ENCODE measurements around the gene ECM2. TPM values are rescaled to one million over a fixed set of nuclear protein-coding genes. Genes with fewer than 3 reads are reported as not detected.
A peak's percentile ranks its signal among the peaks of the same experiment; 100 is the strongest.
"Not testable (repeated sequence)": the region's sequence is repeated elsewhere in the genome, so short reads cannot be mapped to it uniquely, and the experiment has no call there.

ECM2 gene
- total RNA-seq (2021; fragmentation: NEBNext Ultra II Directional; extraction: Animal tissue kit (Norgen Biotek cat#: 25700)), result under 1 TPM; 0.14 to 0.46 (median 0.33) TPM
- long read RNA-seq, result 0 reads

DNA sequence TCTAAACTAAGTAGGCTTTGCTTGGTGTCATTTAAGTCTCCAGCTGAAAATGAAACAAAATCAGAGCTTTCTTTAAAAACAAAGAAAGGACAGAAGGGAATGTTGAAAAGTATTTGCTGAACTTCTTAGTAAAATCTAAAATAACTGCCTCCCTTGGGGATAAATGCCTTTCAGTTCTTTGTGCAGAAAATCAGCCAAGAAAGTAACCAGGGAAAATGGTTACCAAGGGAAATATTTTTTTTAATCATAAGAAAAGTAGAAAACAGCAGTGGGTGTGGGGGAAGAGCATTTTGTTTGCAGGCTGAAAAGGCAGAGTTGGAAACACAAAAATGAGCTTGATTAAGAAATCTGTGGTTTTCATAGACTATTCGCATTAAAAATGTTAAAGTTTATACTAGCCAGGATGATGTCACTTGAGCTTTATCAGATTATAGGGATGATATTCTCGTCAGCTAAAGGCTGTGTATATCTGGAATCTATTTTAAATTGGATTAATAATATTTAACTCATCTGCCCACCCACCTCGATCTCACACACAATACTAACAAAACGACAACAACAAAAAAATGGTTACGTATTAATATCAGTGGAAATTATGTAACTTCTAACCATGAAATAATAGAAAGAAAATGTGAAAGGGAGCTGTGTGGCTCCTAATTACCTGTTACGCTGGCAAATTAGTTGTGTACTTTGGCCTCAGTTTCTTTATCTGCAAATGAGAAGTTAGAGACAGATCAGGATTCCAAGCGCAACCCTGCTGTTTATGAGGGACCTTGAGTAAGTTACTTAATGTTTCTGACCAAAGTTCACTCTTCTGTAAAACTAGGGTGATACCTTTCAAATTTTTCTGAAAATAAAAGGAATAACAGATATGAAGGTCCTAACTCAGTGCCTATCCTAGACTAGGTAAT is at the start of gene ECM2:
TSS of gene ECM2 (minus strand) at position 51 of the 911 bp plus-strand sequence. CDS start 13,124 bp downstream, outside the sequence.
- Mint-ChIP-seq H3K4me1 (ENCODE audit: low read depth) (peaks cover 41% of the 10 kb centered on the region), H3K4me3 (peak within 1 kb of the TSS; percentile 77), H3K27me3 (ENCODE audit: insufficient read depth) (no peaks in the 10 kb centered on the region; the same call in 1 of the 2 replicates), H3K27ac (peak within 1 kb of the TSS; percentile 74), H3K36me3 (ENCODE audit: low read depth) (no peaks in the 10 kb centered on the region), H3K9me3 (no peaks in the 10 kb centered on the region)
- TF ChIP-seq, protein P1, sequence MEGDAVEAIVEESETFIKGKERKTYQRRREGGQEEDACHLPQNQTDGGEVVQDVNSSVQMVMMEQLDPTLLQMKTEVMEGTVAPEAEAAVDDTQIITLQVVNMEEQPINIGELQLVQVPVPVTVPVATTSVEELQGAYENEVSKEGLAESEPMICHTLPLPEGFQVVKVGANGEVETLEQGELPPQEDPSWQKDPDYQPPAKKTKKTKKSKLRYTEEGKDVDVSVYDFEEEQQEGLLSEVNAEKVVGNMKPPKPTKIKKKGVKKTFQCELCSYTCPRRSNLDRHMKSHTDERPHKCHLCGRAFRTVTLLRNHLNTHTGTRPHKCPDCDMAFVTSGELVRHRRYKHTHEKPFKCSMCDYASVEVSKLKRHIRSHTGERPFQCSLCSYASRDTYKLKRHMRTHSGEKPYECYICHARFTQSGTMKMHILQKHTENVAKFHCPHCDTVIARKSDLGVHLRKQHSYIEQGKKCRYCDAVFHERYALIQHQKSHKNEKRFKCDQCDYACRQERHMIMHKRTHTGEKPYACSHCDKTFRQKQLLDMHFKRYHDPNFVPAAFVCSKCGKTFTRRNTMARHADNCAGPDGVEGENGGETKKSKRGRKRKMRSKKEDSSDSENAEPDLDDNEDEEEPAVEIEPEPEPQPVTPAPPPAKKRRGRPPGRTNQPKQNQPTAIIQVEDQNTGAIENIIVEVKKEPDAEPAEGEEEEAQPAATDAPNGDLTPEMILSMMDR (IDR thresholded peaks at IDR 0.05), result no peak
- DNase-seq, result peak; percentile 6

DNA sequence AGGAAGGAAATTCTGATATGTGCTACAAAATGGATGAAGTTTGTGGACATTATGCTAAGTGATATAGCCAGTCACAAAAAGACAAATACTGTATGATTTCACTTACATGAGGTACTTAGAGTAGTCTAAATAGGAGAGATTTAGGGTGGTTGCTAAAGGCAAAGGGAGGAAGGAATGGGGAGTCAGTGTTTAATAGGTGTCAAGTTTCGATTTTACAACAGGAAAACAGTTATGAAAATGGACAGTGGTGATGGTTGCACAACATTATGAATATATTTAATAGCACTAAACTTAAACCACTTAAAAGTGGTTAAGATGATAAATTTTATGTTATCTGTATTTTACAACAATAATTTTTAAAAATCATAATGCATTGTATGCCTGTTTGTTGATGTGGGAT is 40.4 kb upstream of the ECM2 start:
- H3K27ac Mint-ChIP-seq, result no peak overlapping the region
- H3K9me3 Mint-ChIP-seq, result no peaks in the 10 kb centered on the region; the same call in 1 of the 2 replicates
- no peaks in the 10 kb centered on the region for H3K4me1 Mint-ChIP-seq (ENCODE audit: low read depth)
- DNase-seq, result no peak
- 0 out of 2 replicates have a peak, but pooled peaks cover 5% of the 10 kb centered on the region for H3K36me3 Mint-ChIP-seq (ENCODE audit: low read depth)
- TF ChIP-seq, protein P1 (IDR thresholded peaks at IDR 0.05), result no peak
- H3K4me3 Mint-ChIP-seq, result no peak overlapping the region
- H3K27me3 Mint-ChIP-seq (ENCODE audit: insufficient read depth), result no peaks in the 10 kb centered on the region; the same call in 1 of the 2 replicates

DNA sequence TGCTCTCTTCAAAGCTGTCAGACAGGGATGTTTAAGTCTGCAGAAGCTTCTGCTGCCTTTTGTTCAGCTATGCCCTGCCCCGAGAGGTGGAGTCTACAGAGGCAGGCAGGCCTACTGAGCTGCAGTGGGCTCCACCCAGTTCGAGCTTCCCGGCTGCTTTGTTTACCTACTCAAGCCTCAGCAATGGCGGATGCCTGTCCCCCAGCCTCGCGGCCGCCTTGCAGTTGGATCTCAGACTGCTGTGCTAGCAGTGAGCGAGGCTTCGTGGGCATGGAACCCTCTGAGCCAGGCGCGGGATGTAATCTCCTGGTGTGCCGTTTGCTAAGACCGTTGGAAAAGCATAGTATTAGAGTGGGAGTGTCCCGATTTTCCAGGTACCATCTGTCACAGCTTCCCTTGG is 37.8 kb upstream of the ECM2 start:
- H3K36me3 Mint-ChIP-seq (ENCODE audit: low read depth); H3K27me3 Mint-ChIP-seq (ENCODE audit: insufficient read depth); H3K4me3 Mint-ChIP-seq; DNase-seq; H3K9me3 Mint-ChIP-seq; H3K27ac Mint-ChIP-seq; H3K4me1 Mint-ChIP-seq (ENCODE audit: low read depth): not testable (repeated sequence)

DNA sequence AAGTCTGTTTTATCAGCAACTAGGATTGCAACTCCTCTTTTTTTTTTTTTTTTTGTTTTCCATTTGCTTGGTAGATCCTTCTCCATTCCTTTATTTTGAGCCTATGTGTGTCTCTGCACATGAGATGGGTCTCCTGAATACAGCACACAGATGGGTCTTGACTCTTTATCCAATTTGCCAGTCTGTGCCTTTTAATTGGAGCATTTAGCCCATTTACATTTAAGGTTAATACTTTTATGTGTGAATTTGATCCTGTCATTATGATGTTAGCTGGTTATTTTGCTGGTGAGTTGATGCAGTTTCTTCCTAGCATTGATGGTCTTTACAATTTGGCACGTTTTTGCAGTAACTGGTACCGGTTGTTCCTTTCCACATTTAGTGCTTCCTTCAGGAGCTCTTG is 36.1 kb upstream of the ECM2 start:
- not testable (repeated sequence) for DNase-seq; H3K27ac Mint-ChIP-seq; H3K9me3 Mint-ChIP-seq; H3K4me3 Mint-ChIP-seq; H3K4me1 Mint-ChIP-seq (ENCODE audit: low read depth); H3K36me3 Mint-ChIP-seq (ENCODE audit: low read depth); H3K27me3 Mint-ChIP-seq (ENCODE audit: insufficient read depth)

DNA sequence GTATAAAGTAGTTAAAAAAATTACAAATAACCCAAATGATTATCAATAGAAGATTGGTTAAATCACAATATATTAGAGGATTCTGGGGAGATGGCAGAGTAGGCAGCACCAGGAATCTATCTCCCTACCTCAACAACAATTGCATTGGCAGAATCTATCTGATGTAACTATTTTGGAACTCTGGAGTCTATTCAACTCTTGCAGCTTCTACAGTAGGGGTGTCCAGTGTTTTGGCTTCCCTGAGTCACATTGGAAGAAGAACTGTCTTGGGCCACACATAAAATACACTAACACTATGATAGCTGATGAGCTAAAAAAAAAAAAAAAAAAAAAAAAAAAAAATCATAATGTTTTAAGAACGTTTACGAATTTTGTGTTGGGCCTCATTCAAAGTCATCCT is 29.2 kb upstream of the ECM2 start:
- H3K4me3 Mint-ChIP-seq, result no peak overlapping the region
- TF ChIP-seq, protein P1 (IDR thresholded peaks at IDR 0.05), result no peak
- H3K36me3 Mint-ChIP-seq (ENCODE audit: low read depth), result no peaks in the 10 kb centered on the region
- H3K9me3 Mint-ChIP-seq, result no peaks in the 10 kb centered on the region
- H3K27ac Mint-ChIP-seq, result no peak overlapping the region
- peaks cover 2% of the 10 kb centered on the region; the same call in 1 of the 2 replicates for H3K27me3 Mint-ChIP-seq (ENCODE audit: insufficient read depth)
- H3K4me1 Mint-ChIP-seq (ENCODE audit: low read depth), result peaks cover 32% of the 10 kb centered on the region
- DNase-seq, result no peak

DNA sequence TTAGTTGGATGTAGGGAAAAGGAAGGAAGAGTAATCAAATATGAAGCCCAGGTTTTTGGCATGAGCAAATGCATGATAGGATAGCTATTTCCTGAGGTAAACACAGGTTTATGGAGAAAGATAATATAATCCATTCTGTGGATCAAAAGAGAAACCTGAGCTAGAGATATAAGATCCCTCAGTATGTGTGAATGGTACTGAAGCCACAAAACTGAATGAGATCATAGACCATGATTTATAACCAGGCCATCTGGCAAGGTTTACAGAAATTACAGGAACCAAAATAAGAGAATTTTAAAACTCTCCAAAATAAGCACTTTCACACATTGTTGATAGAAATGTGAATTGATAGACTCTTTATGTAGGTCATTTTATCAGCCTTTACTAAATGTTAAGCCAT is 28.7 kb upstream of the ECM2 start:
- TF ChIP-seq, protein P1 (IDR thresholded peaks at IDR 0.05), result no peak
- Mint-ChIP-seq H3K27ac (no peak overlapping the region), H3K4me3 (no peak overlapping the region), H3K27me3 (ENCODE audit: insufficient read depth) (peaks cover 2% of the 10 kb centered on the region; the same call in 1 of the 2 replicates), H3K36me3 (ENCODE audit: low read depth) (no peaks in the 10 kb centered on the region), H3K9me3 (no peaks in the 10 kb centered on the region), H3K4me1 (ENCODE audit: low read depth) (peaks cover 32% of the 10 kb centered on the region)
- no peak for DNase-seq
